ENCODE measurements around the gene PDE9A. TPM values are rescaled to one million over a fixed set of nuclear protein-coding genes. Genes with fewer than 3 reads are reported as not detected.
A peak's percentile ranks its signal among the peaks of the same experiment; 100 is the strongest.

The PDE9A gene
- polyA plus RNA-seq, 1 donor: 19.8 TPM

- Histone ChIP-seq H3K27ac (ENCODE audit: low read length) (no peak overlapping the region), H3K9me3 (ENCODE audit: control insufficient read depth, low read depth, low read length) (no peaks in the 10 kb centered on the region), H3K4me1 (ENCODE audit: control insufficient read depth, insufficient read depth, low read length) (peaks cover 22% of the 10 kb centered on the region), H3K4me3 (ENCODE audit: low read length) (no peak overlapping the region), H3K27me3 (ENCODE audit: control insufficient read depth, insufficient read depth, low read length) (no peaks in the 10 kb centered on the region), H3K36me3 (ENCODE audit: control insufficient read depth, insufficient read depth, low read length) (no peaks in the 10 kb centered on the region)
- no CpG with 5 or more reads among the region's 17 CpGs for WGBS (ENCODE audit: insufficient coverage, low lambda C conversion rate)
- no peak for DNase-seq
These were observed 131.6 kb downstream of the PDE9A start for GRCh38 chr21:42784896-42785451.

GRCh38 chr21:42785666-42786427, 132.4 kb downstream of the PDE9A start:
- H3K9me3 ChIP-seq (ENCODE audit: control insufficient read depth, low read depth, low read length): no peaks in the 10 kb centered on the region
- H3K4me3 ChIP-seq (ENCODE audit: low read length): no peak overlapping the region
- no peaks in the 10 kb centered on the region for H3K27me3 ChIP-seq (ENCODE audit: control insufficient read depth, insufficient read depth, low read length)
- H3K27ac ChIP-seq (ENCODE audit: low read length): no peak overlapping the region
- DNase-seq: no peak
- 94% methylated on average over 9 of the region's 28 CpGs for WGBS (ENCODE audit: insufficient coverage, low lambda C conversion rate)
- peaks cover 24% of the 10 kb centered on the region for H3K4me1 ChIP-seq (ENCODE audit: control insufficient read depth, insufficient read depth, low read length)
- no peaks in the 10 kb centered on the region for H3K36me3 ChIP-seq (ENCODE audit: control insufficient read depth, insufficient read depth, low read length)

- Histone ChIP-seq H3K9me3 (ENCODE audit: control insufficient read depth, low read depth, low read length) (no peaks in the 10 kb centered on the region), H3K36me3 (ENCODE audit: control insufficient read depth, insufficient read depth, low read length) (no peaks in the 10 kb centered on the region), H3K4me3 (ENCODE audit: low read length) (no peak overlapping the region), H3K27ac (ENCODE audit: low read length) (no peak overlapping the region), H3K27me3 (ENCODE audit: control insufficient read depth, insufficient read depth, low read length) (no peaks in the 10 kb centered on the region), H3K4me1 (ENCODE audit: control insufficient read depth, insufficient read depth, low read length) (peaks cover 18% of the 10 kb centered on the region)
- no CpG with 5 or more reads among the region's 5 CpGs for WGBS (ENCODE audit: insufficient coverage, low lambda C conversion rate)
- no peak for DNase-seq
These were observed 133.5 kb downstream of the PDE9A start for GRCh38 chr21:42786884-42787283.

GRCh38 chr21:42787613-42788012, 134.2 kb downstream of the PDE9A start:
- no peak overlapping the region for H3K4me3 ChIP-seq (ENCODE audit: low read length)
- H3K27ac ChIP-seq (ENCODE audit: low read length): no peak overlapping the region
- WGBS (ENCODE audit: insufficient coverage, low lambda C conversion rate): 100% methylated on average over 2 of the region's 4 CpGs
- peaks cover 18% of the 10 kb centered on the region for H3K4me1 ChIP-seq (ENCODE audit: control insufficient read depth, insufficient read depth, low read length)
- no peaks in the 10 kb centered on the region for H3K9me3 ChIP-seq (ENCODE audit: control insufficient read depth, low read depth, low read length)
- no peaks in the 10 kb centered on the region for H3K36me3 ChIP-seq (ENCODE audit: control insufficient read depth, insufficient read depth, low read length)
- no peak for DNase-seq
- H3K27me3 ChIP-seq (ENCODE audit: control insufficient read depth, insufficient read depth, low read length): no peaks in the 10 kb centered on the region

GRCh38 chr21:42790520-42791065, 137.2 kb downstream of the PDE9A start:
- H3K27me3 ChIP-seq (ENCODE audit: control insufficient read depth, insufficient read depth, low read length): no peaks in the 10 kb centered on the region
- no peaks in the 10 kb centered on the region for H3K9me3 ChIP-seq (ENCODE audit: control insufficient read depth, low read depth, low read length)
- DNase-seq: peak; percentile 50 to 70
- no peaks in the 10 kb centered on the region for H3K36me3 ChIP-seq (ENCODE audit: control insufficient read depth, insufficient read depth, low read length)
- H3K27ac ChIP-seq (ENCODE audit: low read length): peak overlapping the region; percentile 37
- H3K4me1 ChIP-seq (ENCODE audit: control insufficient read depth, insufficient read depth, low read length): peaks cover 10% of the 10 kb centered on the region
- H3K4me3 ChIP-seq (ENCODE audit: low read length): no peak overlapping the region
- WGBS (ENCODE audit: insufficient coverage, low lambda C conversion rate): 27% methylated on average over 2 of the region's 8 CpGs

GRCh38 chr21:42793774-42794173, 140.4 kb downstream of the PDE9A start:
- no peak for DNase-seq
- Histone ChIP-seq H3K27ac (ENCODE audit: low read length) (no peak overlapping the region), H3K36me3 (ENCODE audit: control insufficient read depth, insufficient read depth, low read length) (no peaks in the 10 kb centered on the region), H3K27me3 (ENCODE audit: control insufficient read depth, insufficient read depth, low read length) (no peaks in the 10 kb centered on the region), H3K9me3 (ENCODE audit: control insufficient read depth, low read depth, low read length) (no peaks in the 10 kb centered on the region), H3K4me1 (ENCODE audit: control insufficient read depth, insufficient read depth, low read length) (peaks cover 18% of the 10 kb centered on the region), H3K4me3 (ENCODE audit: low read length) (no peak overlapping the region)
- WGBS (ENCODE audit: insufficient coverage, low lambda C conversion rate): no CpG with 5 or more reads among the region's 7 CpGs

- H3K36me3 ChIP-seq (ENCODE audit: control insufficient read depth, insufficient read depth, low read length): no peaks in the 10 kb centered on the region
- no peaks in the 10 kb centered on the region for H3K9me3 ChIP-seq (ENCODE audit: control insufficient read depth, low read depth, low read length)
- no CpG with 5 or more reads among the region's 6 CpGs for WGBS (ENCODE audit: insufficient coverage, low lambda C conversion rate)
- no peak for DNase-seq
- no peak overlapping the region for H3K27ac ChIP-seq (ENCODE audit: low read length)
- H3K4me1 ChIP-seq (ENCODE audit: control insufficient read depth, insufficient read depth, low read length): peaks cover 18% of the 10 kb centered on the region
- H3K4me3 ChIP-seq (ENCODE audit: low read length): no peak overlapping the region
- H3K27me3 ChIP-seq (ENCODE audit: control insufficient read depth, insufficient read depth, low read length): no peaks in the 10 kb centered on the region
These were observed 141.1 kb downstream of the PDE9A start for GRCh38 chr21:42794551-42794950.

- H3K27me3 ChIP-seq (ENCODE audit: control insufficient read depth, insufficient read depth, low read length): no peaks in the 10 kb centered on the region
- WGBS (ENCODE audit: insufficient coverage, low lambda C conversion rate): no CpG with 5 or more reads among the region's 13 CpGs
These were observed 143.1 kb downstream of the PDE9A start for GRCh38 chr21:42796327-42797062.

GRCh38 chr21:42797522-42797921, 144.1 kb downstream of the PDE9A start:
- Histone ChIP-seq H3K4me3 (ENCODE audit: low read length) (no peak overlapping the region), H3K27me3 (ENCODE audit: control insufficient read depth, insufficient read depth, low read length) (no peaks in the 10 kb centered on the region), H3K9me3 (ENCODE audit: control insufficient read depth, low read depth, low read length) (no peaks in the 10 kb centered on the region), H3K36me3 (ENCODE audit: control insufficient read depth, insufficient read depth, low read length) (no peaks in the 10 kb centered on the region), H3K27ac (ENCODE audit: low read length) (no peak overlapping the region), H3K4me1 (ENCODE audit: control insufficient read depth, insufficient read depth, low read length) (peaks cover 9% of the 10 kb centered on the region)
- no peak for DNase-seq
- WGBS (ENCODE audit: insufficient coverage, low lambda C conversion rate): no CpG with 5 or more reads among the region's 7 CpGs

More at GRCh38 chr21:42796327-42797062, 143.1 kb downstream of the PDE9A start:
- Histone ChIP-seq H3K36me3 (ENCODE audit: control insufficient read depth, insufficient read depth, low read length) (no peaks in the 10 kb centered on the region), H3K4me1 (ENCODE audit: control insufficient read depth, insufficient read depth, low read length) (peaks cover 9% of the 10 kb centered on the region), H3K4me3 (ENCODE audit: low read length) (no peak overlapping the region), H3K9me3 (ENCODE audit: control insufficient read depth, low read depth, low read length) (no peaks in the 10 kb centered on the region), H3K27ac (ENCODE audit: low read length) (no peak overlapping the region)
- peak in 1 of 2 donors; percentile 24 for DNase-seq

- no peaks in the 10 kb centered on the region for H3K9me3 ChIP-seq (ENCODE audit: control insufficient read depth, low read depth, low read length)
- DNase-seq: no peak
- H3K36me3 ChIP-seq (ENCODE audit: control insufficient read depth, insufficient read depth, low read length): no peaks in the 10 kb centered on the region
- H3K27me3 ChIP-seq (ENCODE audit: control insufficient read depth, insufficient read depth, low read length): no peaks in the 10 kb centered on the region
- peaks cover 9% of the 10 kb centered on the region for H3K4me1 ChIP-seq (ENCODE audit: control insufficient read depth, insufficient read depth, low read length)
- no peak overlapping the region for H3K4me3 ChIP-seq (ENCODE audit: low read length)
- H3K27ac ChIP-seq (ENCODE audit: low read length): no peak overlapping the region
- 100% methylated on average over 1 of the region's 6 CpGs for WGBS (ENCODE audit: insufficient coverage, low lambda C conversion rate)
These were observed 144.7 kb downstream of the PDE9A start for GRCh38 chr21:42798106-42798505.
